Testis (tissue), 2 donors: ENCODE results near the gene CAPN12.

Source experiments
- CTCF ChIP-seq, 3 experiments: fragments of 450-650 bp in 2 of 3; fragments of 200-600 bp in 1 of 3; sonication (generic) in 1 of 3; IDR thresholded peaks; one replicate each; pipeline ENCODE4 v1.5.1; 2016 to 2019; ENCODE audit warnings: antibody characterized with exemption in 3 of 3, mild to moderate bottlenecking in 2 of 3, moderate library complexity in 1 of 3
- POLR2A ChIP-seq: fragments of 450-650 bp; IDR thresholded peaks from one replicate; pipeline ENCODE4 v1.6.1; 2017; ENCODE audit warnings: antibody characterized with exemption, mild to moderate bottlenecking, moderate library complexity

GRCh38 chr19:38726284-38726673 is 18.0 kb downstream of the CAPN12 start:
- TF ChIP-seq CTCF (IDR thresholded peaks at IDR 0.05) (no peak), POLR2A (no peak)
